ENCODE measurements around the gene ZNF836. TPM values are rescaled to one million over a fixed set of nuclear protein-coding genes. Genes with fewer than 3 reads are reported as not detected.

The ZNF836 gene
- total and polyA plus RNA-seq, 9 of the 15 experiments (the other 6 are each of a cell fraction or from before 2014, with no cell fraction given), result 0.24 to 0.69 (median 0.64) TPM; not detected in 2

GRCh38 chr19:52221031-52221430 lies 49.6 kb upstream of the ZNF836 start:
- Histone ChIP-seq H3K4me2 (ENCODE audit: insufficient read depth, low read length) (no peak overlapping the region), H3K27ac (ENCODE audit: extremely low read depth, low read depth, low read length) (no peak overlapping the region), H3K9me1 (ENCODE audit: control insufficient read depth, insufficient read depth, low read length) (no peaks in the 10 kb centered on the region), H4K20me1 (replicated peaks; ENCODE audit: control insufficient read depth, insufficient read depth, low read length) (0 out of 2 replicates have a peak, but pooled peaks cover 4% of the 10 kb centered on the region), H3K4me3 (no peak overlapping the region), H3K9ac (ENCODE audit: insufficient read depth in 1 of 2, low read depth in 2 of 2, low read length in 2 of 2) (no peak overlapping the region), H3K9me3 (replicated peaks; ENCODE audit: control insufficient read depth, insufficient read depth, low read depth, low read length) (no peaks in the 10 kb centered on the region), H3K27me3 (ENCODE audit: control insufficient read depth in 2 of 2, insufficient read depth in 2 of 2, low read length in 2 of 2) (no peaks in the 10 kb centered on the region), H3K79me2 (ENCODE audit: control insufficient read depth, insufficient read depth, low read length) (no peaks in the 10 kb centered on the region), H3K36me3 (ENCODE audit: control insufficient read depth, insufficient read depth, low read length) (peaks cover 95% of the 10 kb centered on the region), H3K4me1 (replicated peaks in 1 of 2; ENCODE audit: control insufficient read depth in 2 of 2, insufficient read depth in 2 of 2, low read length in 2 of 2) (no peaks in the 10 kb centered on the region), H2AFZ (ENCODE audit: low read depth, low read length) (no peak overlapping the region)
- 98% methylated on average over 6 of the region's 6 CpGs for WGBS (ENCODE audit: insufficient coverage, low coverage, missing lambda C conversion rate)
- ATAC-seq (no peak), FAIRE-seq (no peak), DNase-seq (ENCODE audit: extremely low read depth in 1 of 4, low spot score in 3 of 4) (no peak)
- TF ChIP-seq YY1 (IDR thresholded peaks at IDR 0.05; ENCODE audit: borderline replicate concordance in 1 of 3, control insufficient read depth in 1 of 3, extremely low read depth in 1 of 3, insufficient read depth in 3 of 3, insufficient read length in 1 of 3, insufficient replicate concordance in 2 of 3, low read depth in 1 of 3, low read length in 2 of 3) (no peak), HSF4 (CRISPR knock-in tag; IDR thresholded peaks at IDR 0.05; ENCODE audit: borderline replicate concordance) (no peak), THAP12 (CRISPR knock-in tag; IDR thresholded peaks at IDR 0.05) (no peak), ARID3B (CRISPR knock-in tag; IDR thresholded peaks at IDR 0.05; ENCODE audit: borderline replicate concordance) (no peak), ZFPM2 (CRISPR knock-in tag; IDR thresholded peaks at IDR 0.05) (no peak), HMGN3 (IDR thresholded peaks at IDR 0.05; ENCODE audit: borderline replicate concordance, extremely low read depth, insufficient read length, low read depth, low read length) (no peak)
- BruUV-seq (replicated peaks), result no TSS peak
- intact Hi-C loops (cut with micrococcal nuclease) (no loop called here), in situ Hi-C loops (cut with MboI) (no loop called here)
- POLR2A ChIA-PET, result interaction anchor here (0.6 kb wide), 1 partner anchor 10 kb away, joined by 3 read pairs; no protein-coding TSS in a partner anchor
- CTCF ChIA-PET (ENCODE audit: low intra/inter-chr PET ratio), result no interaction called here

Measured in K562 (cell line).